ENCODE data around the gene CHD3. TPM values are rescaled to one million over a fixed set of nuclear protein-coding genes. Genes with fewer than 3 reads are reported as not detected.

Gene CHD3
- total RNA-seq, 2 donors from 2014 or later: 17.6 to 44.7 TPM

GRCh38 chr17:7927596-7927995 is 39.0 kb downstream of the CHD3 start:
- Histone ChIP-seq H3K4me3 (no peak overlapping the region), H3K36me3 (no peaks in the 10 kb centered on the region)
- TF ChIP-seq CTCF (IDR thresholded peaks at IDR 0.05): no peak

GRCh38 chr17:7929158-7930023 is 40.8 kb downstream of the CHD3 start, which contains the start of gene KCNAB3:
Gene KCNAB3, minus strand, starts transcription at chr17:7929856. Its CDS starts 421 bp downstream, at chr17:7929435.
- Histone ChIP-seq H3K36me3 (no peaks in the 10 kb centered on the region), H3K4me1 (peaks cover 0 to 38% of the 10 kb centered on the region in 2 donors), H3K9me3 (no peaks in the 10 kb centered on the region), H3K27me3 (no peaks in the 10 kb centered on the region), H3K4me3 (peak within 1 kb of the TSS in 1 of 2 donors; percentile 28), H3K27ac (no peak within 1 kb of the TSS)
- TF ChIP-seq CTCF (IDR thresholded peaks at IDR 0.05): no peak
- no peak for DNase-seq (ENCODE audit: low spot score)

More at GRCh38 chr17:7927596-7927995, 39.0 kb downstream of the CHD3 start:
- DNase-seq (ENCODE audit: low spot score): no peak
- Histone ChIP-seq H3K27me3 (no peaks in the 10 kb centered on the region), H3K27ac (no peak overlapping the region), H3K4me1 (peaks cover 0 to 28% of the 10 kb centered on the region in 2 donors), H3K9me3 (no peaks in the 10 kb centered on the region)

GRCh38 chr17:7930841-7931631 is 42.4 kb downstream of the CHD3 start:
- no peaks in the 10 kb centered on the region for H3K36me3 ChIP-seq
- no peaks in the 10 kb centered on the region for H3K9me3 ChIP-seq
- H3K27me3 ChIP-seq: no peaks in the 10 kb centered on the region
- H3K4me1 ChIP-seq: peaks cover 0 to 38% of the 10 kb centered on the region in 2 donors
- TF ChIP-seq CTCF (IDR thresholded peaks at IDR 0.05): no peak
- no peak for DNase-seq (ENCODE audit: low spot score)
- H3K27ac ChIP-seq: peak overlapping the region; percentile 77 to 79
- peak overlapping the region; percentile 55 to 81 for H3K4me3 ChIP-seq

- TF ChIP-seq CTCF (IDR thresholded peaks at IDR 0.05): no peak
- peak within 1 kb of the TSS; percentile 77 to 79 for H3K27ac ChIP-seq
Measured at GRCh38 chr17:7931709-7932482, 43.3 kb downstream of the CHD3 start, which contains the start of the genes CNTROB and TRAPPC1. Gene CNTROB, plus strand, starts transcription at chr17:7932206. Its CDS starts 874 bp downstream, at chr17:7933080. Gene TRAPPC1, minus strand, starts transcription at chr17:7931946. Its CDS starts 117 bp downstream, at chr17:7931829.

GRCh38 chr17:7932483-7932891 is 43.9 kb downstream of the CHD3 start:
- DNase-seq (ENCODE audit: low spot score): peak; percentile 64
- H3K27ac ChIP-seq: peak overlapping the region; percentile 77 to 79
- peaks cover 0 to 38% of the 10 kb centered on the region in 2 donors for H3K4me1 ChIP-seq
- H3K9me3 ChIP-seq: no peaks in the 10 kb centered on the region
- H3K4me3 ChIP-seq: peak overlapping the region; percentile 55 to 81
- no peaks in the 10 kb centered on the region for H3K27me3 ChIP-seq
- TF ChIP-seq CTCF (IDR thresholded peaks at IDR 0.05): no peak
- peaks cover 9% of the 10 kb centered on the region for H3K36me3 ChIP-seq

More at GRCh38 chr17:7931709-7932482, 43.3 kb downstream of the CHD3 start, which contains the start of the genes CNTROB and TRAPPC1:
- H3K27me3 ChIP-seq: no peaks in the 10 kb centered on the region
- peak within 1 kb of the TSS; percentile 55 to 81 for H3K4me3 ChIP-seq
- peak; percentile 100 for DNase-seq (ENCODE audit: low spot score)
- peaks cover 0 to 38% of the 10 kb centered on the region in 2 donors for H3K4me1 ChIP-seq
- H3K9me3 ChIP-seq: no peaks in the 10 kb centered on the region
- H3K36me3 ChIP-seq: peaks cover 3% of the 10 kb centered on the region

Data from right atrium auricular region (tissue), 2 donors.